Stimulated activated CD8-positive, alpha-beta memory T cell treated with anti-CD3 and anti-CD28 coated beads, Interleukin-12 subunit alpha, Interleukin-12 subunit beta, amount 100 ng/mL, for 24 hours (primary cell): ENCODE data around the gene KIF11.
"Not testable (repeated sequence)": the region's sequence is repeated elsewhere in the genome, so short reads cannot be mapped to it uniquely, and the experiment has no call there.

Experiments
- DNase-seq: peaks from one replicate; pipeline ENCODE4 v3.0.0-alpha.2; 2020; ENCODE audit errors: extremely low read depth

Gene KIF11

GRCh38 chr10:92592761-92593618 lies at the start of gene KIF11:
Gene KIF11, plus strand, starts transcription at chr10:92593130. Its CDS starts 246 bp downstream, at chr10:92593376.
- peak; percentile 91 for DNase-seq

GRCh38 chr10:92544296-92544695 lies 48.6 kb upstream of the KIF11 start:
- no peak for DNase-seq

- DNase-seq = no peak
Measured at GRCh38 chr10:92545556-92545955, 47.4 kb upstream of the KIF11 start.

GRCh38 chr10:92547676-92548075 lies 45.3 kb upstream of the KIF11 start:
- DNase-seq = no peak

GRCh38 chr10:92550924-92551323 lies 42.0 kb upstream of the KIF11 start:
- DNase-seq = no peak

- DNase-seq = no peak
Measured at GRCh38 chr10:92552310-92552709, 40.6 kb upstream of the KIF11 start.

- no peak for DNase-seq
Measured at GRCh38 chr10:92553959-92554358, 39.0 kb upstream of the KIF11 start.

GRCh38 chr10:92559046-92559445 lies 33.9 kb upstream of the KIF11 start:
- DNase-seq = no peak

GRCh38 chr10:92562424-92562823 lies 30.5 kb upstream of the KIF11 start:
- DNase-seq = no peak

GRCh38 chr10:92567952-92568600 lies 24.9 kb upstream of the KIF11 start:
- DNase-seq = no peak

- no peak for DNase-seq
Measured at GRCh38 chr10:92569071-92569470, 23.9 kb upstream of the KIF11 start.

GRCh38 chr10:92569663-92570062 lies 23.3 kb upstream of the KIF11 start:
- DNase-seq = not testable (repeated sequence)

- DNase-seq = no peak
Measured at GRCh38 chr10:92571649-92572048, 21.3 kb upstream of the KIF11 start.

GRCh38 chr10:92572362-92573090 lies 20.4 kb upstream of the KIF11 start:
- DNase-seq = no peak

- no peak for DNase-seq
Measured at GRCh38 chr10:92573091-92573797, 19.7 kb upstream of the KIF11 start.

GRCh38 chr10:92573798-92574547 lies 19.0 kb upstream of the KIF11 start, which contains the start of gene IDE:
Gene IDE, minus strand, starts transcription at chr10:92574093. Its CDS starts 74 bp downstream, at chr10:92574019.
- DNase-seq = peak; percentile 58

GRCh38 chr10:92574548-92575261 lies 18.2 kb upstream of the KIF11 start:
- no peak for DNase-seq

- no peak for DNase-seq
Measured at GRCh38 chr10:92575961-92576360, 17.0 kb upstream of the KIF11 start.

- not testable (repeated sequence) for DNase-seq
Measured at GRCh38 chr10:92582347-92582746, 10.6 kb upstream of the KIF11 start.
